Esophagus (tissue), 2 donors: ENCODE data around the gene ATP8A2. TPM values are rescaled to one million over a fixed set of nuclear protein-coding genes. Genes with fewer than 3 reads are reported as not detected.
"Not testable (repeated sequence)": the region's sequence is repeated elsewhere in the genome, so short reads cannot be mapped to it uniquely, and the experiment has no call there.

ENCODE experiments used
- H3K27ac ChIP-seq, 2 donors: one replicate each; pipeline ENCODE4 v1.5.1; 2013; ENCODE audit warnings: low read depth in 2 of 2, mild to moderate bottlenecking in 2 of 2, inconsistent platforms in 1 of 2, low read length in 1 of 2, moderate library complexity in 1 of 2
- H3K27me3 ChIP-seq, 2 donors: one replicate each; pipeline ENCODE4 v1.6.1; 2013; ENCODE audit warnings: low read length in 2 of 2, control low read depth in 1 of 2, mild to moderate bottlenecking in 1 of 2; ENCODE audit not compliant: insufficient read depth in 2 of 2, control insufficient read depth in 1 of 2
- H3K36me3 ChIP-seq, 2 donors: one replicate each; pipeline ENCODE4 v1.6.1; 2013; ENCODE audit warnings: low read length in 1 of 2; ENCODE audit not compliant: control insufficient read depth in 2 of 2, insufficient read depth in 2 of 2
- H3K4me1 ChIP-seq, 2 donors: one replicate each; pipeline ENCODE4 v1.6.1; 2013; ENCODE audit warnings: low read length in 1 of 2; ENCODE audit not compliant: control insufficient read depth in 2 of 2, insufficient read depth in 2 of 2
- H3K4me3 ChIP-seq, 2 donors: one replicate each; pipeline ENCODE4 v1.5.1; 2013; ENCODE audit warnings: low read length in 2 of 2, mild to moderate bottlenecking in 2 of 2, low read depth in 1 of 2, moderate library complexity in 1 of 2
- H3K9me3 ChIP-seq, 2 donors: one replicate each; pipeline ENCODE4 v1.6.1; 2013; ENCODE audit warnings: mild to moderate bottlenecking in 2 of 2, low read depth in 1 of 2, low read length in 1 of 2, moderate library complexity in 1 of 2; ENCODE audit not compliant: control insufficient read depth in 2 of 2, insufficient read depth in 1 of 2
- WGBS, 2 donors: extraction: QIAGEN DNeasy Blood & Tissue Kit; methylation state at CpG; one replicate each; pipeline ENCODE4 v1.1.7; 2013; 5-methylcytosine and 5-hydroxymethylcytosine counted together
- polyA plus RNA-seq, 2 donors: library from polyadenylated mRNA; stranded (reverse); fragments of 200-250 nt; gene quantifications; one replicate each; pipeline ENCODE4 v1.2.3, GENCODE V29; 2013
- donor health status: healthy with polysubstance abuse.
- donor health status: Bipolar disorder and iron deficiency.

The ATP8A2 gene
- polyA plus RNA-seq, 2 donors, result 0.01 TPM; not detected in 1

DNA sequence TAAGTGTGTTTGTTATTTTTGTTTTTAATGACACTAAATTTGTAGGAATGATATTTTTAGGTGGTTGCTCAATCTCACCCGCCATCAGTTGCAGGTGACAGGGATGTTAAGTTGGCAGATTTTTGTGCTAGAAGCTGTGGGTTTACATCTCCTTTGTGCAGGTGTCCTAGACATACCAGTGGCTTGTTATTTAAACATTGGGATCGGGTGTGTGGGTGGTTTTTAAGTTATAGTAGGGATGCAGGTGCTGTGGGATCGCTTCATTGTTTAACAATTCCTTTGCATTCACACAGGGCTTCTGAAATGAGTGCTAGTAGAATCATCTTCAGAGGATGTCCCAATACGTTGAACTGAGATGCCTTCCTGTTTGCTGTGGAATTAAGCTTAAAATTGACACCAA is 580.1 kb downstream of the ATP8A2 start:
- Histone ChIP-seq H3K4me3 (no peak overlapping the region), H3K4me1 (no peaks in the 10 kb centered on the region), H3K27ac (no peak overlapping the region), H3K36me3 (no peaks in the 10 kb centered on the region), H3K9me3 (peaks cover 3 to 6% of the 10 kb centered on the region in 2 donors), H3K27me3 (no peaks in the 10 kb centered on the region)
- 59 to 62% methylated on average over 4 of the region's 4 CpGs for WGBS, 2 donors

DNA sequence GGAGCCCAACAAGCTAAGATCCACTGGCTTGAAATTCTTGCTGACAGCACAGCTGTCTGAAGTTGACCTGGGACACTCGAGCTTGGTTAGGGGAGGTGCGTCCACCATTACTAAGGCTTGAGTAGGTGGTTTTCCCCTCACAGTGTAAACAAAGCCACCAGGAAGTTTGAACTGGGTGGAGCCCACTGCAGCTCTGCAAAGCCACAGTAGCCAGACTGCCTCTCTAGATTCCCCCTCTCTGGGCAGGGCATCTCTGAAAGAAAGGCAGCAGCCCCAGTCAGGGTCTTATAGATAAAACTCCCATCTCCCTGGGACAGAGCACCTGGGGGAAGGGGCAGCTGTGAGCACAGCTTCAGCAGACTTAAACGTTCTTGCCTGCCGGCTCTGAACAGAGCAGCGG is 582.3 kb downstream of the ATP8A2 start:
- WGBS, 2 donors, result 63 to 68% methylated on average over 5 of the region's 5 CpGs
- H3K27me3 ChIP-seq, H3K9me3 ChIP-seq, H3K4me3 ChIP-seq, H3K4me1 ChIP-seq, H3K36me3 ChIP-seq, H3K27ac ChIP-seq: not testable (repeated sequence)

DNA sequence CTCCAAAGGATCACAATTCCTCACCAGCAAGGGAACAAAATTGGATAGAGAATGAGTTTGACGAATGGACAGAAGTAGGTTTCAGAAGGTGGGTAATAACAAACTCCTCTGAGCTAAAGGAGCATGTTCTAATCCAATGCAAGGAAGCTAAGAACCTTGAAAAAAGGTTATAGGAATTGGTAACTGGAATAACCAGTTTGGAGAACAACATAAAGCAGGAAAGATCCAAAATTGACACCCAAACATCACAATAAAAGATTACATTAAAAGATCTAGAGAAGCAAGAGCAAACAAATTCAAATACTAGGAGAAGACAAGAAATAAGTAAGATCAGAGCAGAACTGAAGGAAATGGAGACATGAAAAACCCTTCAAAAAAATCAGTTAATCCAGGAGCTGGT is 583.2 kb downstream of the ATP8A2 start:
- H3K4me1 ChIP-seq, H3K36me3 ChIP-seq, H3K4me3 ChIP-seq, H3K27me3 ChIP-seq, H3K9me3 ChIP-seq, H3K27ac ChIP-seq: not testable (repeated sequence)
- 73 to 81% methylated on average over 1 of the region's 1 CpG for WGBS, 2 donors

DNA sequence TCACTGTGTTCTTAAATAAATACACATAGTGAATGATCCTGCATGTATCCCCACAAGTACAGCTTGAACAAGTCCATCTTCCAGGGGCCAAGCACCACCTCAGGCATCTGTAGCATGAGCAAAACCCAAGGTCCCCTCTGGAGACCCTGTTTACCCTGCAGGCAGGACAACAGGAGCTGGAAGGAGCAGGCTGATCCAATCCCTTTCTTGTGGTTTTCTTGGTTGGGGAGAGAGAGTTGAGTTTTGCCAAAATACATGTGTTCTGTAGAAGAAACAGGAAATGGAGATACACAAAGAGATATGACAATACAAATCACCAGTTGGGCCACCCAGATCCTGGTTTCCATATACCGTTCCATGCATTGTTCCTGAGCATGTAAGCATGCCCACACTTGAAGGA is 587.2 kb downstream of the ATP8A2 start:
- Histone ChIP-seq H3K36me3 (no peaks in the 10 kb centered on the region), H3K27ac (no peak overlapping the region), H3K4me1 (no peaks in the 10 kb centered on the region), H3K9me3 (no peaks in the 10 kb centered on the region), H3K27me3 (no peaks in the 10 kb centered on the region), H3K4me3 (no peak overlapping the region)
- WGBS, 2 donors, result 62 to 71% methylated on average over 1 of the region's 1 CpG

- H3K27me3 ChIP-seq, result no peaks in the 10 kb centered on the region
- 89 to 93% methylated on average over 7 of the region's 7 CpGs for WGBS, 2 donors
- no peaks in the 10 kb centered on the region for H3K36me3 ChIP-seq
- H3K9me3 ChIP-seq, result no peaks in the 10 kb centered on the region
- no peaks in the 10 kb centered on the region for H3K4me1 ChIP-seq
- no peak overlapping the region for H3K4me3 ChIP-seq
- H3K27ac ChIP-seq, result no peak overlapping the region
Observed at GRCh38 chr13:25961294-25961693, 589.5 kb downstream of the ATP8A2 start.

- 44 to 54% methylated on average over 4 of the region's 4 CpGs for WGBS, 2 donors
- Histone ChIP-seq H3K9me3 (no peaks in the 10 kb centered on the region), H3K36me3 (no peaks in the 10 kb centered on the region), H3K27ac (no peak overlapping the region), H3K4me3 (no peak overlapping the region), H3K4me1 (no peaks in the 10 kb centered on the region), H3K27me3 (no peaks in the 10 kb centered on the region)
Observed at GRCh38 chr13:25963674-25964073, 591.9 kb downstream of the ATP8A2 start.

GRCh38 chr13:25965596-25965995 is 593.8 kb downstream of the ATP8A2 start:
- Histone ChIP-seq H3K4me1 (no peaks in the 10 kb centered on the region), H3K36me3 (no peaks in the 10 kb centered on the region), H3K9me3 (no peaks in the 10 kb centered on the region), H3K4me3 (no peak overlapping the region), H3K27me3 (no peaks in the 10 kb centered on the region), H3K27ac (no peak overlapping the region)
- 69 to 70% methylated on average over 2 of the region's 2 CpGs for WGBS, 2 donors

DNA sequence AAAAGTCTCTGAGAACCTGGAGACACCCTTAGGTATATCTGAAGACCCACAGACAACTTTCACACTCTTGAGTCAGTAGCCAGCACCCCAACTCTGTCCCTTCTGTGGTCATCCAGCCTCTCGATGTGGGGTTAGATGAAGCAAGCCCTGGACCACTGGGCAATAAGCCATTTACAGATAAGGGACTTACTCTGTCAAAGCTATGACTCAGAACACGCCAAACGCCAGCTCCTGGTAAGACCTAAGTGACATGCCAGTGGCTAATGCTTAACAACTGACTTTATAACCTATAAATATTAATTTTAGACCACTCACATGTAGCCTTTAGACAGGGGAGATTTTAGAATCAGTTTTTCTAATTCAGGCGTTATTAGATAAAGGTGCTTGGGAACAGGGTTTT is 594.3 kb downstream of the ATP8A2 start:
- no peaks in the 10 kb centered on the region for H3K27me3 ChIP-seq
- H3K4me3 ChIP-seq, result no peak overlapping the region
- H3K4me1 ChIP-seq, result no peaks in the 10 kb centered on the region
- H3K27ac ChIP-seq, result no peak overlapping the region
- no peaks in the 10 kb centered on the region for H3K36me3 ChIP-seq
- WGBS, 2 donors, result 61 to 70% methylated on average over 4 of the region's 4 CpGs
- H3K9me3 ChIP-seq, result no peaks in the 10 kb centered on the region

- 39 to 49% methylated on average over 4 of the region's 4 CpGs for WGBS, 2 donors
- Histone ChIP-seq H3K9me3 (no peaks in the 10 kb centered on the region), H3K36me3 (no peaks in the 10 kb centered on the region)
Observed at GRCh38 chr13:25967144-25967543, 595.4 kb downstream of the ATP8A2 start.

DNA sequence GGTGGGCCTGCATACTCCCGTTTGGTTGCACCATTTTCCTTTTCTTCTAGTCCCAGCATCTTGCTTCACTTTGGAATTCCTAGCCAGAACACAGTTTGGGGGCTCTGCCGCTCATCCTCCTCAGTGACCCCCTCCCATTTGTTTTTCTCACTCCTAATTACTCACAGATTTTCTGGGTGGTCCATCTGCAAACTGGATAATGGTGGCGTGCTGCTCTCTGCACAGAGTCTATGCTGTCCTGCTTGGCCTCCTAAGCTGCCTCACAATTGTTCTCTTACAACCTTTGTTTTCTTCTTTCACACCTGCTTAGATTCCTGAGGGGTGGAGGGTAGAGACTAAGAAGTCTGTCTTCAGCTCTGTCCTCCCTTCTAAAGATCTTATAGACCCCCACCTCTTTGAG is 599.3 kb downstream of the ATP8A2 start:
- Histone ChIP-seq H3K4me1 (no peaks in the 10 kb centered on the region), H3K27ac (no peak overlapping the region), H3K9me3 (no peaks in the 10 kb centered on the region), H3K36me3 (no peaks in the 10 kb centered on the region), H3K4me3 (no peak overlapping the region), H3K27me3 (no peaks in the 10 kb centered on the region)
- 79 to 81% methylated on average over 3 of the region's 3 CpGs for WGBS, 2 donors

More at GRCh38 chr13:25967144-25967543, 595.4 kb downstream of the ATP8A2 start:
- H3K27me3 ChIP-seq, result no peaks in the 10 kb centered on the region
- no peak overlapping the region for H3K4me3 ChIP-seq
- H3K4me1 ChIP-seq, result no peaks in the 10 kb centered on the region
- H3K27ac ChIP-seq, result no peak overlapping the region
